Lower leg skin (tissue), 3 donors: Measurements from ENCODE around the gene COL4A2.

Source experiments
- POLR2A ChIP-seq, 2 donors: fragments of 450-650 bp; IDR thresholded peaks; one replicate each; pipeline ENCODE4 v1.6.1; 2016 to 2017; ENCODE audit warnings: antibody characterized with exemption in 2 of 2, mild to moderate bottlenecking in 1 of 2, moderate library complexity in 1 of 2
- TF ChIP-seq, protein P1 (sequence below), 3 donors: fragments of 450-650 bp; IDR thresholded peaks; one replicate each; pipeline ENCODE4 v1.5.1; 2016; ENCODE audit warnings: antibody characterized with exemption in 3 of 3, mild to moderate bottlenecking in 3 of 3, moderate library complexity in 2 of 3

DNA sequence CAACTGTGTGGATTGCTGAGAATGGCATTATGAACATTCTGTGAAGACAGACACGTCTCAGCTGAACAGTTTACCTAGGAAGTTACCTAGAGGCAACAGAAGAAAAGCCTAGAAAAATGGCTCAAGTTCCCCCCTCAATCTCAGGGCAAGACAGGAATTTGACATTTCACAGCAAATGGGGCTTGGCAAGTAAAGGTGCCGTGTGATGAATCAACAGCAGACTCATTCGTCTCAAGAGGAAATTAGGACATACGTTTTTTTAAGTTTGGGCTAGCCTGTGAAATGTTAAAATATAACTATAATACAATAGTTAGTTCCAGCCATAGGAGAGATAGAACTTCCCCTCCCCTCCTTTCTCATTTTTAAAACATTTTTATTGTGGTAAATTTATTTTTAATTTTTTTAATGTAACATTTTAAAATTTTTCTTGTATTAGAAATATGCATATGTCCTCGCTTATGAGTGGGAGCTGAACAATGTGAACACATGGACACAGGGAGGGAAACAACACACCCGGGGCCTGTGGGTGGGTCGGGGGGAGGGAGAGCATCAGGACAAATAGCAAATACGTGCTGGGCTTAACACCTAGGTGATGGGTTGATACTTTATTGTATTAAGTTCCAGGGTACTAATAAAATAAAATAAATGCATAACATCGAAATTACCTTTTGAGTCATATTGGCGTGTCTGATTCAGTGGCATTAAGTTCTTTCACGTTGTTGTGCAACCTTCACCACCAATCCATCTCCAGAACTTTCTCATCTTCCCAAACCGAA lies 116.0 kb downstream of the COL4A2 start:
- TF ChIP-seq, protein P1, sequence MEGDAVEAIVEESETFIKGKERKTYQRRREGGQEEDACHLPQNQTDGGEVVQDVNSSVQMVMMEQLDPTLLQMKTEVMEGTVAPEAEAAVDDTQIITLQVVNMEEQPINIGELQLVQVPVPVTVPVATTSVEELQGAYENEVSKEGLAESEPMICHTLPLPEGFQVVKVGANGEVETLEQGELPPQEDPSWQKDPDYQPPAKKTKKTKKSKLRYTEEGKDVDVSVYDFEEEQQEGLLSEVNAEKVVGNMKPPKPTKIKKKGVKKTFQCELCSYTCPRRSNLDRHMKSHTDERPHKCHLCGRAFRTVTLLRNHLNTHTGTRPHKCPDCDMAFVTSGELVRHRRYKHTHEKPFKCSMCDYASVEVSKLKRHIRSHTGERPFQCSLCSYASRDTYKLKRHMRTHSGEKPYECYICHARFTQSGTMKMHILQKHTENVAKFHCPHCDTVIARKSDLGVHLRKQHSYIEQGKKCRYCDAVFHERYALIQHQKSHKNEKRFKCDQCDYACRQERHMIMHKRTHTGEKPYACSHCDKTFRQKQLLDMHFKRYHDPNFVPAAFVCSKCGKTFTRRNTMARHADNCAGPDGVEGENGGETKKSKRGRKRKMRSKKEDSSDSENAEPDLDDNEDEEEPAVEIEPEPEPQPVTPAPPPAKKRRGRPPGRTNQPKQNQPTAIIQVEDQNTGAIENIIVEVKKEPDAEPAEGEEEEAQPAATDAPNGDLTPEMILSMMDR (IDR thresholded peaks at IDR 0.05), result no peak
- no peak for TF ChIP-seq POLR2A (IDR thresholded peaks at IDR 0.05)
